ENCODE data around the gene TMEM247. TPM values are rescaled to one million over a fixed set of nuclear protein-coding genes. Genes with fewer than 3 reads are reported as not detected.
"Not testable (repeated sequence)": the region's sequence is repeated elsewhere in the genome, so short reads cannot be mapped to it uniquely, and the experiment has no call there.

Gene TMEM247
- total and polyA plus RNA-seq, 2 donors from 2014 or later, result not detected

DNA sequence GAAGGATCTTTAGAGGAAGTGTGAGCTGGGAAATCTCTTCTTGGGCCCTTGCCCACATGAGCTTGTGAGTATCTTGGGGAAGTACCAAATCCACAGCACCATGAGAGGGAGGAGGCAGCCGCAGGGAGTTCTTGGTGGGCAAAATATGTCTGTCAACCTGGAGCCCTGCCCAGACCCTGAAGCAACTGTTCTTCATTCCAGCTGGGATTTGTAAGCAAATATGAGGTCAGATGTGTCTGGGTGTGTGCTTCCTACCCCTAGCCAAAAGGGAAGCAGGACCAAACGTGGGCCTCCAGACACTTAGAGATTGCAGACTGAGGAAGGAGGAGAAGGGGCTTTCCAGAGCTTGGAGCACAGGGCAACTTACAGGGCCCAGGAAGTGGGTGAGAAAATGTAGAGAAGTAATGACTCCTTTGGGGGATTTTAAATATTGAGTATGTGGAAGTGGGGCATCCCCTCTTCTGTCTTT is 41.9 kb downstream of the TMEM247 start:
- no peak for FAIRE-seq
- peaks cover 0 to 3% (median 0%) of the 10 kb centered on the region in 3 donors for H3K4me1 ChIP-seq (ENCODE audit: control insufficient read depth in 2 of 3, insufficient read depth in 2 of 3, low read depth in 1 of 3, low read length in 3 of 3)
- H3K27me3 ChIP-seq (ENCODE audit: control insufficient read depth, insufficient read depth, low read length), result no peaks in the 10 kb centered on the region
- H3K9me3 ChIP-seq (ENCODE audit: control insufficient read depth in 2 of 3, insufficient read depth in 1 of 3, low read length in 3 of 3), result peaks cover 0 to 5% (median 0%) of the 10 kb centered on the region in 3 donors
- peak in 1 of 5 donors; percentile 28 for DNase-seq
- H3K36me3 ChIP-seq (ENCODE audit: control insufficient read depth in 2 of 3, insufficient read depth in 3 of 3, low read length in 3 of 3), result no peaks in the 10 kb centered on the region
- no peak overlapping the region for H3K4me3 ChIP-seq (ENCODE audit: low read length in 3 of 3)
- H3K9ac ChIP-seq (ENCODE audit: low read length in 3 of 3), result no peak overlapping the region
- TF ChIP-seq CTCF (IDR thresholded peaks at IDR 0.05; ENCODE audit: borderline replicate concordance, extremely low read depth, insufficient read depth), result no peak
- no peak overlapping the region for H3K27ac ChIP-seq (ENCODE audit: low read depth in 2 of 2, low read length in 2 of 2)
- intact Hi-C loops (cut with DNase I), result no loop called here

GRCh38 chr2:46522385-46522784 is 43.0 kb downstream of the TMEM247 start:
- FAIRE-seq; H3K9ac ChIP-seq (ENCODE audit: low read length in 3 of 3); H3K9me3 ChIP-seq (ENCODE audit: control insufficient read depth in 2 of 3, insufficient read depth in 1 of 3, low read length in 3 of 3); intact Hi-C loops (cut with DNase I); H3K27ac ChIP-seq (ENCODE audit: low read depth in 2 of 2, low read length in 2 of 2); H3K36me3 ChIP-seq (ENCODE audit: control insufficient read depth in 2 of 3, insufficient read depth in 3 of 3, low read length in 3 of 3); H3K4me3 ChIP-seq (ENCODE audit: low read length in 3 of 3); H3K27me3 ChIP-seq (ENCODE audit: control insufficient read depth, insufficient read depth, low read length); H3K4me1 ChIP-seq (ENCODE audit: control insufficient read depth in 2 of 3, insufficient read depth in 2 of 3, low read depth in 1 of 3, low read length in 3 of 3); DNase-seq: not testable (repeated sequence)

DNA sequence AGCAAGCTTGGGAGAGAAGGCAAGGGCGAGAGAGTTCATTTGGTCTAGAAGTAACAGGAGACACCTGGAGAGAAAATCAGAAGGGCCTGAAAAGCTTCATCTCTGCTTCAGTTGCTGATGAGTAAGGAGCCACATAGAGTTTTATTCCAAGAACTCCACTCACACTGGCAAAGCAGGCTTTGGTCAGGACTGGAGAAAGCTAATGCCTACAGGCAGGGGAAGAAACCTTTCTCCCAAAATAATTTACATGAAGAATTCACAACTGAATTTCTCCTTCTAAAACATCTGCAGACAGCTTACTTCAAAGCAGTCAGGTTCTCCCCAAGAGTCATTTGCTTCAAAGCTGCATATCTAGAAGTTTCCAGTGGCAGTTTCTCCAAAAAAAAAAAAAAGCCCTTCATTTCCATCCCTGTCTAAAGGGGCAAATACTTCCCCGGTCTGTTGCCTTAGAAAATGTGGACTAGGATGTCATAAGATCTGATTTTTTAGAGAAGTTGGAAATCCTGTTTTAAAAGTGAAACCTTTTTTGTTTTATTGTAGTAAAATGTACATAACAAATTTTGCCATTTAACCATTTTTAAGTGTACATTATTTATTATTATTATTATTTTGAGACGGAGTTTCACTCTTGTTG is 46.3 kb downstream of the TMEM247 start:
- DNase-seq (no peak), FAIRE-seq (no peak)
- no peak overlapping the region for H3K9ac ChIP-seq (ENCODE audit: low read length in 3 of 3)
- TF ChIP-seq CTCF (IDR thresholded peaks at IDR 0.05; ENCODE audit: borderline replicate concordance, extremely low read depth, insufficient read depth), result no peak
- H3K4me1 ChIP-seq (ENCODE audit: control insufficient read depth in 2 of 3, insufficient read depth in 2 of 3, low read depth in 1 of 3, low read length in 3 of 3), result no peaks in the 10 kb centered on the region
- H3K36me3 ChIP-seq (ENCODE audit: control insufficient read depth in 2 of 3, insufficient read depth in 3 of 3, low read length in 3 of 3), result no peaks in the 10 kb centered on the region
- H3K27me3 ChIP-seq (ENCODE audit: control insufficient read depth, insufficient read depth, low read length), result no peaks in the 10 kb centered on the region
- H3K4me3 ChIP-seq (ENCODE audit: low read length in 3 of 3), result no peak overlapping the region
- H3K27ac ChIP-seq (ENCODE audit: low read depth in 2 of 2, low read length in 2 of 2), result no peak overlapping the region
- H3K9me3 ChIP-seq (ENCODE audit: control insufficient read depth in 2 of 3, insufficient read depth in 1 of 3, low read length in 3 of 3), result no peaks in the 10 kb centered on the region
- intact Hi-C loops (cut with DNase I), result no loop called here

DNA sequence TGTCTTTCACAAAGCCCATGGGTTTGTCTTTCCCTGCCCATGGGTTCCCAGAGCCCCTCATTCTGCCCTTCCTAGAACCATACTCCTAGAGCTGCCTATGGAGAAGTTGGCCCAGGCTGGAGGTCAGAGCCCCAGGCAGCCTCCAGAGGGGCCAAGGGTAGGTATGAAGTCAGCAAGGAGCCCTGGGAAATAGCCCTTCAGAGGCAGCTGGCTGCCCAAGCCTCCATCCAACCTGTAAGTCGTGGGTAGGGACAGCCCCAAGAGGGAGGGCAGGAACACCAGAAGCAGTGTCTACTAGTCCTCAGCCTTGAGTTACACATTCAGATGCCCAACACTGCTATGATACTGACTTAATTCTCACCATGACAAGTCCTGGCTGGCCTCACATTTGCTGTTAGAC is 49.5 kb downstream of the TMEM247 start:
- DNase-seq, result no peak
- H3K4me3 ChIP-seq (ENCODE audit: low read length in 3 of 3), result no peak overlapping the region
- TF ChIP-seq CTCF (IDR thresholded peaks at IDR 0.05; ENCODE audit: borderline replicate concordance, extremely low read depth, insufficient read depth), result no peak
- intact Hi-C loops (cut with DNase I), result no loop called here
- no peaks in the 10 kb centered on the region for H3K27me3 ChIP-seq (ENCODE audit: control insufficient read depth, insufficient read depth, low read length)
- H3K27ac ChIP-seq (ENCODE audit: low read depth in 2 of 2, low read length in 2 of 2), result no peak overlapping the region
- H3K9ac ChIP-seq (ENCODE audit: low read length in 3 of 3), result no peak overlapping the region
- H3K4me1 ChIP-seq (ENCODE audit: control insufficient read depth in 2 of 3, insufficient read depth in 2 of 3, low read depth in 1 of 3, low read length in 3 of 3), result no peaks in the 10 kb centered on the region
- FAIRE-seq, result no peak
- no peaks in the 10 kb centered on the region for H3K9me3 ChIP-seq (ENCODE audit: control insufficient read depth in 2 of 3, insufficient read depth in 1 of 3, low read length in 3 of 3)
- no peaks in the 10 kb centered on the region for H3K36me3 ChIP-seq (ENCODE audit: control insufficient read depth in 2 of 3, insufficient read depth in 3 of 3, low read length in 3 of 3)
